PC-3 (cell line): ENCODE measurements around the gene NMUR2.

Experiments used
- EZH2 ChIP-seq: fragments of 300-600 bp; sonication (generic); IDR thresholded peaks from one replicate; pipeline ENCODE4 v1.6.1; 2017; ENCODE audit warnings: antibody characterized with exemption, mild to moderate bottlenecking, low read length; ENCODE audit not compliant: unreplicated experiment
- TF ChIP-seq, protein P1 (sequence below): fragments of 300-600 bp; sonication (generic); conservative IDR thresholded peaks from 2 replicates; pipeline ENCODE4 v1.5.1; 2017; ENCODE audit warnings: antibody characterized with exemption, low read depth, mild to moderate bottlenecking, low read length

DNA sequence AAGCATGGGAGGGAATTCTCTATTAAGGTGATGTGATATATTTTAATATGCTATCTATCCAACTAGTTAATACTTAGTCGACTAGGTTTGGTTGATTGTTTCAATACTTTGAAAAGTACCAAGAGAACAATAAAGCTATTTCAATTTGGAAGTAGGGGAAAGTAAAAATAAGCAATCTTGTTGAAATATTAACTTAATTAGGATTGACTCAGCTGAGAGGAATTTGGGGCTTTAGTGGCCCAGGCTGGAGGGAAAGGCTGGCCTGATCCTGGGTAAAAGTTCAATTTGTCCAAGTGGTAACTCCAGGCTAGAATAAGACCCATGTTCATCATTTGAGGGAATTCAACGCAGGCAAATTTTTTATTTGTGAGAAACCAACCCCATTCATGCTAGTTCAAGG lies 48.6 kb downstream of the NMUR2 start:
- no peak for TF ChIP-seq EZH2
- TF ChIP-seq, protein P1, sequence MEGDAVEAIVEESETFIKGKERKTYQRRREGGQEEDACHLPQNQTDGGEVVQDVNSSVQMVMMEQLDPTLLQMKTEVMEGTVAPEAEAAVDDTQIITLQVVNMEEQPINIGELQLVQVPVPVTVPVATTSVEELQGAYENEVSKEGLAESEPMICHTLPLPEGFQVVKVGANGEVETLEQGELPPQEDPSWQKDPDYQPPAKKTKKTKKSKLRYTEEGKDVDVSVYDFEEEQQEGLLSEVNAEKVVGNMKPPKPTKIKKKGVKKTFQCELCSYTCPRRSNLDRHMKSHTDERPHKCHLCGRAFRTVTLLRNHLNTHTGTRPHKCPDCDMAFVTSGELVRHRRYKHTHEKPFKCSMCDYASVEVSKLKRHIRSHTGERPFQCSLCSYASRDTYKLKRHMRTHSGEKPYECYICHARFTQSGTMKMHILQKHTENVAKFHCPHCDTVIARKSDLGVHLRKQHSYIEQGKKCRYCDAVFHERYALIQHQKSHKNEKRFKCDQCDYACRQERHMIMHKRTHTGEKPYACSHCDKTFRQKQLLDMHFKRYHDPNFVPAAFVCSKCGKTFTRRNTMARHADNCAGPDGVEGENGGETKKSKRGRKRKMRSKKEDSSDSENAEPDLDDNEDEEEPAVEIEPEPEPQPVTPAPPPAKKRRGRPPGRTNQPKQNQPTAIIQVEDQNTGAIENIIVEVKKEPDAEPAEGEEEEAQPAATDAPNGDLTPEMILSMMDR = no peak
